HFFc6 (cell line): Measurements from ENCODE around the gene SLC34A1. TPM values are rescaled to one million over a fixed set of nuclear protein-coding genes. Genes with fewer than 3 reads are reported as not detected.
"Not testable (repeated sequence)": the region's sequence is repeated elsewhere in the genome, so short reads cannot be mapped to it uniquely, and the experiment has no call there.

ENCODE experiments used
- DNase-seq: peaks from one replicate; pipeline ENCODE4 v3.0.0-alpha.2; 2018
- H3K27ac Mint-ChIP-seq: 2 replicates; pipeline ENCODE4 v1.8.0; 2020; ENCODE audit warnings: mild to moderate bottlenecking, mixed read lengths
- H3K27me3 Mint-ChIP-seq: 2 replicates; pipeline ENCODE4 v1.8.0; 2021; ENCODE audit warnings: mild to moderate bottlenecking, moderate library complexity, mixed read lengths; ENCODE audit not compliant: insufficient read depth
- H3K36me3 Mint-ChIP-seq: 2 replicates; pipeline ENCODE4 v1.8.0; 2021; ENCODE audit warnings: low read depth, mixed read lengths
- H3K4me1 Mint-ChIP-seq: 2 replicates; pipeline ENCODE4 v1.8.0; 2020; ENCODE audit warnings: low read depth, mixed read lengths
- H3K4me3 Mint-ChIP-seq: 2 replicates; pipeline ENCODE4 v1.8.0; 2020; ENCODE audit warnings: mild to moderate bottlenecking, moderate library complexity, mixed read lengths
- H3K9me3 Mint-ChIP-seq: 2 replicates; pipeline ENCODE4 v1.8.0; 2020; ENCODE audit warnings: mild to moderate bottlenecking, mixed read lengths
- total RNA-seq, 6 experiments: library from RNA; stranded (reverse); fragmentation: NEBNext Ultra II Directional; extraction: Animal tissue kit (Norgen Biotek cat#: 25700); gene quantifications; 2 replicates in 1 of 6; 3 replicates in 5 of 6; pipeline ENCODE4 v1.2.3, GENCODE V29; 2021
- TF ChIP-seq, protein P1 (sequence below): fragments of 200-600 bp; sonication (generic); IDR thresholded peaks from 2 replicates; pipeline ENCODE4 v1.5.0; 2021; ENCODE audit warnings: antibody characterized with exemption, mild to moderate bottlenecking

The SLC34A1 gene
- total RNA-seq, 6 experiments from 2014 or later = not detected

DNA sequence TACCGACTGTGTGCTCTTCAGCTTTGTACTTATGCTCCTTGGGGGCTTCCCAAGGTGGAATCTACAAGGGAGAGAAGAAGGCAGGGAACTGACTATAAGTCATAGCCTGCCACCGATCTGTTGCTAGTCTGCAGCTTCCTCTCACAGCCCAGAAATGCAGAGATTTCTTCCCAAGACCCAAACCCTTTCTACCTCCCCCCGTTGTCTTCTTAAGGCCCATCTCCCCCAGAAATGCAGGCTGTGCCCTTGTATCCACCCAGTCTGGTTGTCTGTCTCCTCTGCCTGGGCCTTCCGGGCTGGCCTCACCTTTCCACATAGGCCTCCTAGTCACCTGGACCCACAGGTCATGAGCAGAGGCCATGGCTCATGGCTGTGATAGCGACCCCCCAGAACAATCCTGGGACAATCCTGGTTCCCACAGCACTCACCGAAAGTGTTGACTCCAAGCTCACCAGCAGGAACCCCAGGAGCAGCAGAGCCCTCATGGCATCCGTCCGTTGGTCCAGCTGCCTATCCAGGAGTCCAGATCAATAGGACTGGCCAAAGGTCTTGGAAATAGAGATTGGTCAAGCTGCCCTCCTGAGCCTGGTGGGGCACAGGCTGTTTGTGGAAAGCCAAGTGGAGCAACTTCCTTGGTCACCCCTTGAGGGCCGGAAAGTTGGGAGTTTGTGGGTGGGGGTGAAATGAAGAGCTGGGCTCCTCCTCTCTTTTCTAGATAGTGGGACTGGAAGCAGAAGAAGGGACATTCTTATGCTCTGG lies 25.0 kb downstream of the SLC34A1 start, which contains the start of gene F12:
TSS of gene F12 (minus strand) at position 522 of the 759 bp plus-strand sequence. CDS start at position 485, 37 bp downstream.
- no peak within 1 kb of the TSS for H3K4me3 Mint-ChIP-seq
- peaks cover 21% of the 10 kb centered on the region; the same call in 1 of the 2 replicates for H3K27me3 Mint-ChIP-seq
- TF ChIP-seq, protein P1, sequence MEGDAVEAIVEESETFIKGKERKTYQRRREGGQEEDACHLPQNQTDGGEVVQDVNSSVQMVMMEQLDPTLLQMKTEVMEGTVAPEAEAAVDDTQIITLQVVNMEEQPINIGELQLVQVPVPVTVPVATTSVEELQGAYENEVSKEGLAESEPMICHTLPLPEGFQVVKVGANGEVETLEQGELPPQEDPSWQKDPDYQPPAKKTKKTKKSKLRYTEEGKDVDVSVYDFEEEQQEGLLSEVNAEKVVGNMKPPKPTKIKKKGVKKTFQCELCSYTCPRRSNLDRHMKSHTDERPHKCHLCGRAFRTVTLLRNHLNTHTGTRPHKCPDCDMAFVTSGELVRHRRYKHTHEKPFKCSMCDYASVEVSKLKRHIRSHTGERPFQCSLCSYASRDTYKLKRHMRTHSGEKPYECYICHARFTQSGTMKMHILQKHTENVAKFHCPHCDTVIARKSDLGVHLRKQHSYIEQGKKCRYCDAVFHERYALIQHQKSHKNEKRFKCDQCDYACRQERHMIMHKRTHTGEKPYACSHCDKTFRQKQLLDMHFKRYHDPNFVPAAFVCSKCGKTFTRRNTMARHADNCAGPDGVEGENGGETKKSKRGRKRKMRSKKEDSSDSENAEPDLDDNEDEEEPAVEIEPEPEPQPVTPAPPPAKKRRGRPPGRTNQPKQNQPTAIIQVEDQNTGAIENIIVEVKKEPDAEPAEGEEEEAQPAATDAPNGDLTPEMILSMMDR = no peak
- no peak for DNase-seq
- H3K9me3 Mint-ChIP-seq = no peaks in the 10 kb centered on the region
- H3K36me3 Mint-ChIP-seq = no peaks in the 10 kb centered on the region
- H3K4me1 Mint-ChIP-seq = 0 out of 2 replicates have a peak, but pooled peaks cover 7% of the 10 kb centered on the region
- no peak within 1 kb of the TSS for H3K27ac Mint-ChIP-seq

DNA sequence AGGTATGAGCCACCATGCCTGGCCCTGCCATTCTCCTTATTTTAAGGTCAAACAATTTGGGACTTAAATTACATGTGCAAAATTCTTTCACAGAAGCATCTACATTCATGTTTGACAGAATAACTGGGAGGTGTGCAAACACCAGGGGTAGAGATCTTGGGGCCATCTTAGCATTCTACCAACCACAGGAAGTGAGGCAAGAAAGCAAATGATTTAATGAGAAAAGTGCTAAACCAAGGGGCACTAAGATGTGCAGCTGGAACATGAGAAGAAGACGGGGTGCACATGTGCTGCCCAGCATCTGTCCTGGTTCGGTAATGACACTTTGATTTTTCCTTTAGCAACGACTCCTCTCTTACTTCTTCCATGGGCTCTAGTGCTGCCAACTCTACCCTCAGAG lies 26.3 kb downstream of the SLC34A1 start:
- Mint-ChIP-seq H3K27me3 (peaks cover 22% of the 10 kb centered on the region), H3K9me3 (no peaks in the 10 kb centered on the region), H3K4me1 (0 out of 2 replicates have a peak, but pooled peaks cover 7% of the 10 kb centered on the region), H3K4me3 (no peak overlapping the region), H3K36me3 (no peaks in the 10 kb centered on the region), H3K27ac (no peak overlapping the region)
- TF ChIP-seq, protein P1 = no peak
- no peak for DNase-seq

DNA sequence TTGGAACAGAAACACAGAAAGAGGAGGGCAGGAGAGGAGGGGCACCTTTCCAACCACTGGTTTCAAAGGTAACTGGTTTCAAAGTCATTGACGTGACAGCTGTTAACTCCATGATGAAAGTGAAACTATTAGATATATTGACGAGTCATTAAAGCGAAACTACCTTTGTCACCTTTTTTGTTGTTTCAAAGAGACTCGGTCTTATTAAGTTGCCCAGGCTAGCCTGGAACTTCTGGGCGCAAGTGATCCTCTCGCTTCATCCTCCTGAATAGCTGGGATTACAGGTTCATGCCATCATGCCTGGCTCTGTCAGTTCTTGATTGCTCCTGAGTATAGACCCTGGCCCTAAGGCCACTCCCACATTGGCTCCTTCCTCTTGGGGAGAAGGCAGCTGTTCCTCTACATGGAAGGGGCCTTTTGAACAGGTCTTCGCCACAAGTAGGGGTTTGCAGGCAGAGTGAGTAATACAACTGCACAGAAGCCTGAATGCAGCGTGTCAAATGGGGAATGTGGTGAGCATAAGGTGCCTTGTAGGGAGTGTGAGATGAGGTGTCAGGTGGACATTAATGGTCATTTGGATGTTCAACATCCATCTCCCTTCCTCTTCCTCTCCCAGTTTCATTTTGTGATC lies 28.5 kb downstream of the SLC34A1 start:
- Mint-ChIP-seq H3K4me3 (no peak overlapping the region), H3K36me3 (no peaks in the 10 kb centered on the region), H3K4me1 (0 out of 2 replicates have a peak, but pooled peaks cover 7% of the 10 kb centered on the region), H3K9me3 (no peaks in the 10 kb centered on the region), H3K27ac (no peak overlapping the region), H3K27me3 (peaks cover 18% of the 10 kb centered on the region)
- no peak for DNase-seq
- TF ChIP-seq, protein P1 = no peak

- Mint-ChIP-seq H3K4me3 (no peak overlapping the region), H3K9me3 (no peaks in the 10 kb centered on the region), H3K27me3 (peaks cover 17% of the 10 kb centered on the region)
Observed at GRCh38 chr5:177414481-177414880, 30.2 kb downstream of the SLC34A1 start.

GRCh38 chr5:177417081-177417480 lies 32.8 kb downstream of the SLC34A1 start:
- not testable (repeated sequence) for DNase-seq, H3K9me3 Mint-ChIP-seq, H3K27ac Mint-ChIP-seq, H3K36me3 Mint-ChIP-seq, H3K4me3 Mint-ChIP-seq
- peaks cover 18% of the 10 kb centered on the region for H3K27me3 Mint-ChIP-seq
- H3K4me1 Mint-ChIP-seq = peaks cover 13% of the 10 kb centered on the region; the same call in 1 of the 2 replicates

More at GRCh38 chr5:177414481-177414880, 30.2 kb downstream of the SLC34A1 start:
- DNase-seq = no peak
- TF ChIP-seq, protein P1 = no peak
- Mint-ChIP-seq H3K36me3 (no peaks in the 10 kb centered on the region), H3K4me1 (0 out of 2 replicates have a peak, but pooled peaks cover 7% of the 10 kb centered on the region), H3K27ac (no peak overlapping the region)

- no peak overlapping the region for H3K27ac Mint-ChIP-seq
- peak; percentile 46 for DNase-seq
- H3K4me1 Mint-ChIP-seq = peaks cover 7% of the 10 kb centered on the region; the same call in 1 of the 2 replicates
Observed at GRCh38 chr5:177419046-177419445, 34.8 kb downstream of the SLC34A1 start.

GRCh38 chr5:177420472-177420871 lies 36.2 kb downstream of the SLC34A1 start:
- peaks cover 12% of the 10 kb centered on the region for H3K4me1 Mint-ChIP-seq
- not testable (repeated sequence) for H3K36me3 Mint-ChIP-seq, H3K4me3 Mint-ChIP-seq, DNase-seq, H3K9me3 Mint-ChIP-seq, H3K27ac Mint-ChIP-seq, H3K27me3 Mint-ChIP-seq

More at GRCh38 chr5:177419046-177419445, 34.8 kb downstream of the SLC34A1 start:
- H3K27me3 Mint-ChIP-seq = peaks cover 12% of the 10 kb centered on the region
- no peak overlapping the region for H3K4me3 Mint-ChIP-seq
- no peaks in the 10 kb centered on the region for H3K9me3 Mint-ChIP-seq
- TF ChIP-seq, protein P1 = no peak
- H3K36me3 Mint-ChIP-seq = no peaks in the 10 kb centered on the region
